ENCODE results near the gene FAM83B.

DNA sequence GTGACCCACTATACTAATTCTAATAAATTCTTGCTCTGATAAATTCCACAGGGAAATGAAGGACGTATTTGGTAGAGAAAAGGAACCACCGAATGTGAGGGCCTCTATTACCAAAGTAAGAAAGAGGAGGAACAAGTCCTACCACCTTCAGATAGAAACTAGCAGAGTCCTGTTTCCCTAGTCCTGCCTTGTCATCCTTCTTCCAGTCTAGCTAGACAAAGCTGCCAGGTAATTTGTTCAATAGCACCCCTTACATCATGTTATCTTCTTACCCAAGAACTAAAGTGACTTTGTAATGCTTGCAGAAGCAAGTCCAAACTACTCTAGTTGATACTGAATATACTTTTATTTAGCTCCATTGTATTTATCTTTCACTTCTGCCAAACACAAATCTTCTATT lies 29.3 kb upstream of the FAM83B start:
- TF ChIP-seq, protein P1, sequence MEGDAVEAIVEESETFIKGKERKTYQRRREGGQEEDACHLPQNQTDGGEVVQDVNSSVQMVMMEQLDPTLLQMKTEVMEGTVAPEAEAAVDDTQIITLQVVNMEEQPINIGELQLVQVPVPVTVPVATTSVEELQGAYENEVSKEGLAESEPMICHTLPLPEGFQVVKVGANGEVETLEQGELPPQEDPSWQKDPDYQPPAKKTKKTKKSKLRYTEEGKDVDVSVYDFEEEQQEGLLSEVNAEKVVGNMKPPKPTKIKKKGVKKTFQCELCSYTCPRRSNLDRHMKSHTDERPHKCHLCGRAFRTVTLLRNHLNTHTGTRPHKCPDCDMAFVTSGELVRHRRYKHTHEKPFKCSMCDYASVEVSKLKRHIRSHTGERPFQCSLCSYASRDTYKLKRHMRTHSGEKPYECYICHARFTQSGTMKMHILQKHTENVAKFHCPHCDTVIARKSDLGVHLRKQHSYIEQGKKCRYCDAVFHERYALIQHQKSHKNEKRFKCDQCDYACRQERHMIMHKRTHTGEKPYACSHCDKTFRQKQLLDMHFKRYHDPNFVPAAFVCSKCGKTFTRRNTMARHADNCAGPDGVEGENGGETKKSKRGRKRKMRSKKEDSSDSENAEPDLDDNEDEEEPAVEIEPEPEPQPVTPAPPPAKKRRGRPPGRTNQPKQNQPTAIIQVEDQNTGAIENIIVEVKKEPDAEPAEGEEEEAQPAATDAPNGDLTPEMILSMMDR (IDR thresholded peaks at IDR 0.05; ENCODE audit: low read length), result no peak
- no peak for TF ChIP-seq EZH2 (IDR thresholded peaks at IDR 0.05; ENCODE audit: borderline replicate concordance, low read length)
